GM21528 (cell line): ENCODE data around the gene AGPAT1.
"Not testable (repeated sequence)": the region's sequence is repeated elsewhere in the genome, so short reads cannot be mapped to it uniquely, and the experiment has no call there.

Source experiments
- ATAC-seq: cut with Tn5 transposase; IDR thresholded peaks from one replicate; pipeline ENCODE4 v1.9.1; 2021; ENCODE audit warnings: mild to moderate bottlenecking, moderate library complexity; ENCODE audit not compliant: unreplicated experiment, low FRiP score

The AGPAT1 gene

DNA sequence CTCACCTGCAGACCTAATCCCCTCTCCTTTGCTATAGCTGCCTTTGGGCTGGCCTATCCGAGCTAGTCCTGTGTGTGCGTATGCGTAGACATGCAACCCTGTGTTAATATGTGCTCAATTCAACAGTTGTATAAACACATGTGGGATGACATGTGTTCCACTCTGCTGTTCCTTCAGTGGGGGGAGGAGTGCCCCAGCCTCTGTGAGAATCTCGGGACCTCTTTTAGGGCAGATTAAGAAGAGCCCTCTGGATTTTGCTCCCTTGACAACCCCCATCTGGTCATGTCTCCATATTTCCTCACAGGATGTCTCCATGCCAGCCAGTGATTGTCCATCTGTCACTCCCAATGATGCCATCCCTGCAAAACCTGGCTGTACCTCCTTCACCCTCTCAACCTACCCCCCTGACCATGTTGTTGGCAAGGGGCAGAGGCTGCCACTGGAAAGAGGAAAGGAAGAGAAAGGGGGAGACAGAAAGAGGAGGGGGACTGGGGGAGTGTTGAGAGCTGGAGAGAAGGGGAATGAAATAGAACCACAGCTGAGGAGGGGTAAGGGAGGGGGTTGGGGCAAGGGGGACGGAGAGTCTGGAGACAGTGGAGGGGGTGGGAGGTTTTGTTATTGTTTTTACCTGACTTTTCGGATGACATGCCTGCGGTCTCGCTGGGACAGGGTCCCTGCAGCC, 24.6 kb downstream of the AGPAT1 start:
- no peak for ATAC-seq

DNA sequence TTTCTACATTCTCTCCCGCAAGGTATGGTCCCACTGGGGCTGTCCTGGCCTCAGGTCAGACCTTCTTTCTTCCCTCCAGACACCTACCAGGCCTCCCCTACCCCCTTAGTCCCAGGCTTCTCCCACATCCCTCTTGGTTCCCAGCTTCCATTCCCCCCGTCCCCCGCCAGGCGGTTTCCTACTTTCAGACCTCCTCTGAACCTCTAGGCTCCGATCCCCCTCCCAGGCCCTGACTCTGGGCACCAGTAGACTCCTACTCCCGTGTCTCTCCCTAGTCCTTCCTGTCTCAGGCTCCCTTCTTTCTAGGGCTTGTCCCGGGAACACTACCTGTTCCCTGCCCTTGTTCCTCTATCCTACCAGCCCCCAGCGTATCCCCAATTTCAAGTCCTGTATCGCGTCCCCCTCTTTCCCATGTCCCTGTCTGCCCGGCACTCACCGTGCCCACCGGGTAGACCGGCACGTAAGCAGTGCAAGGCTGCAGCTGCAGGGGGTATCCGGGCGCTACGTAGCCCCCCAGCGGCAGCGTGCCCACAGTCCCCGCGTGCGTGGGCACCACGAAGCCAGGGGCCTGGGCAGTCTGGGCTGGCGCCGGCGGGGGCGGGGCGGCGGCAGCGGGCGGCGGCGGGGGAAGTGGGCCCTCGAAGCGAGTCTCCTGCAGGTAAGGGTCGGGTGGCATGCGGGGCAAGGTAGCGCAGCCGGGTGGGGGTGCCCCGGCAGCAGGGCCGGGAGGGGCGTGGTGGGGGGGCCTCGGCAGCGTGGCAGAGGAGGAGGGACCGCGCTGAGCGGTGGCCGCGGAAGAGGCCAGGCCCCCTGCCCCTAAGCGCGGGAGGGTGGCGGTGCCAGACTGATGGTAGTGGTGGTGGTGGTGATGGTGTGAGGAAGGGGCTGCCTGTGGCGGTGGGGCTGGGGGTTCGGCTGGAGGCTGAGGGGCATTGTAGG, 25.7 kb downstream of the AGPAT1 start:
- ATAC-seq = no peak

DNA sequence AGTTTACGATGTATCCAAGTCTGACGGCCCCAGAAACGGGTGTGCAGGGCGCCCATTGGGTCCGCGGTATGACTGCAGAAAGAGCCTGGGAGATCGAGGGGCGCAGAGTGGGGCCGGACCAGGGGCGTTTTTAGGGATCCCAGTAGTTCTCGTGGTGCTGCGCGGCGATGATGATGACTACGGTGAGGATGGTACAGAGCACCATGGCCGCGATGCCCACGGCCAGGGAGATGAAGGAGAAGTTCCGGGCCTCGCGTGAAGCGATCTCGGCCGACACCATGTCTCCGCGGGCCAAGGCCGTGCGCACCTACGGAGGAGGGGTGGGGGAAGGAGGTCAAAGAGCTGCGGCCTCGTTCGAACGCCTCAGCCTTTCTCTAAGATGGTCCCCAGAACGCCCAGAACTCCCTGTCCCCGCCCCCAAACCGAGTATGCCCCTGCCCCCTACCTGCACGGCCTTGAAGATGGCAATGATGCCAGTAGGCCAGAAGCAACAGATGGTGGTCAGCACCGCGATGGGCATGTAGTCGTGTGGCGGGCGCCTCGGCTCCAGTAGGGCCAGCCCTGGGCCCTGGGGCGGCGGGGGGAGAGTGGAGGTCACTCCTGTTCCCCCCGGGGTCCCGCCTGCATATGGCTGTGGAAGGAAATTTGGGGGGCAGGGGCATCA, 26.7 kb downstream of the AGPAT1 start:
- no peak for ATAC-seq

DNA sequence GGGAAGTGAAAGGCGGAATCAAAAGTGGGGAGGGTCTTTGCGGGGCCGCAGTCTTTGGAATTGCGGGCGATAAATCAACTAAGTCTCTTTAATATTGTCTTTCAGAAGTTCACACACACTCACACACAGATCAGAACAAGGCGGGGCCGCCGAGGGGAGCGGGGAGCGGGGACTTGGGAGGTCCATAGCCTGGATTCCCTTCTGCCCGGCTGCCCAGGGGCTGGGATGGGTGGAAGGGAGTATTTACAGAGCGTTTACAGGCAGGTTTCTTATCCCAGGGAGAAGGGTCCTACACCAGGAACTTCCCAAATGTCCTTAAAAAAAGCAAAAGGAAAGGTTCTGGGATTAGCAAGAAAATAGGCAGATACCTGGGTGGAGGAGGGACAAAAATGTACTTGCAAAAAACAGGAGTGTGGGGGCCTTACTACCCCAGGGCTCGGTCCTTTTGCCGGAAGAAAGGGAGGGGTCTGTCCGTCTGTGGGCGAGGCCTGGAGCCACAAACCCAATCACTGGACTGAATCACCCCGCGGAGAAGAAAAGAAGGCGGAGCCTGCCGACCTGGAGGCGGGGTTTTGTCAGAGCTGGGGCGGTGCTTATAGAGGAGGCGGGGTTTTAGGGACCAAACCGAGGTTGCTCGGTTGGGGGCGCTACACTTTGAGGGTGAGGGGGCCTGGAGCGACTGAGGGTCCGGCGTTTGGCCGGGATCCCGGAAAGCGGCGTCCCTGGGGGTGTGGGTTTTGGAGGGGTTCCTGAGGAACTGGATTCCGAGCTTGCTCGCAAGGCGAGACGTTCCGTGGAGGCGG, 27.4 kb downstream of the AGPAT1 start:
- no peak for ATAC-seq

DNA sequence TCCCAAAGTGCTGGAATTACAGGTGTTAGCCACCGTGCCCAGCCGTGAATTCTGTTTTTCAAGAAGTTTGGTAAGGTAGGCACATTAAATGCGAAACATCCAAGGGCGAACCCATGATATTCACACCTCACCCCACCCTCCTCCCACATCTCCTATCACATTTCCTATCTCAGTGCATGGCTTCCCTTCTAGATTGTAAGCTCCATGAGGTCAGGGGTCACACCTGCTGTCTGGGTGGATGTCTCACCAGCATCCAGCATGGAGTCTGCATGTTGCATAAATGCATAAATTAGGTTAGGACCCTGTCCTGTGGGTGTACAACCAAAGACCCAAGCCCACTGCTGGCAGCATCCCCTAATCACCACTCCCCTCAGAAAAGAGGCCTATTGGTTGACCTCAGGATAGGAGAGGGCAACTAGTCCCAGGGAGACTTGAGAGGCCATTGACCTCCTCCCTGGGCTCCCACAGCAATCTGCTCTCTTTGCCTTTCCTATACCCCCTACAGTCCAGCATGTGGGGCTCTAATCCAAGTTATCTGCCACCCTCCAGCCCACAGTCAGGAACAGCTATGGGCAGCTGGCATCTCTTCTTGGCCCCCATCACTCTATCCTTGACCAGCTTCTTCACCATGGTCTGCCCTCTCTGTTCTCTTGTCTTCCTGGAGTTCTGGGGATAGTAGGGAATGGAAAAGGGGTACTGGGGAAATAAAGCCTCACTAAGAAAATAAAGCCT, 28.3 kb downstream of the AGPAT1 start:
- ATAC-seq = no peak

DNA sequence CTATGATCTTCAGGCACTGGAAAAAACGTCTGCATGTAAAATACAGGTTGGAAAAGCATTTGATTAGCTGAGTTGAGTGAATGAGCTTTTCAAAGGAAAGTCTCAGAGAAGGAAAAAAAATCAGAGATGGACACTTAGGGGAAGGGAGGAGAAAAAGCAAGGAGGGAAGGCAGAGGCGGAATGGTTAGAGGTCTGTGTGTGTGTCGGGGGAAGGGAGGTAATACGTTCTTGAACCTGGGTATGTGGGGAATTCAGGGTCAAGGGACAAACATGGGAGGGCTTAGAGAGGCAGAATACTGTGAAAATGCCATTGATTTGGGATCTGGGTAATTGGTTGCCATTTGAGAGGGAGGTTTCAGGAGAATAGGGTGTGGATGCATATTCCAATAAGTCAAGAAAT, 29.2 kb downstream of the AGPAT1 start:
- ATAC-seq = no peak

DNA sequence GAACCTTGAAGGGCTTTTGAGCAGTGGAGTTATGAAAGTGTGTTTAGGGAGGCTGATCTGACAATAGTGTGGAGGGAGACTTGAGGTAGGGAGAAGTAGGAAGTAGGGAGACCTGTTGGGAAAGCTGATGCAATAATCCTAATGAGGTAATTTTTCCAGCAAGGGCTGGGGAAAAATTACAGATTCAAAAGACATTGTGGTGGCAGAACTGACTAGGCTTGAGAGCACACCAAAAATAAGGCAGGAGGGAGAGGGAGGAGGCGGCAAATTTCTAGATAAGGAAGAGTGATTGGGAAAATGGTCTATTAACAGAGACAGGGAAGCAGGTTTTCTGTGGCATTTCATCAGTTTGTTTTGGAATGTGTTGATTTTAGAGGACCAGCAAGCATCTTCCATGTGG, 29.6 kb downstream of the AGPAT1 start:
- ATAC-seq = no peak

DNA sequence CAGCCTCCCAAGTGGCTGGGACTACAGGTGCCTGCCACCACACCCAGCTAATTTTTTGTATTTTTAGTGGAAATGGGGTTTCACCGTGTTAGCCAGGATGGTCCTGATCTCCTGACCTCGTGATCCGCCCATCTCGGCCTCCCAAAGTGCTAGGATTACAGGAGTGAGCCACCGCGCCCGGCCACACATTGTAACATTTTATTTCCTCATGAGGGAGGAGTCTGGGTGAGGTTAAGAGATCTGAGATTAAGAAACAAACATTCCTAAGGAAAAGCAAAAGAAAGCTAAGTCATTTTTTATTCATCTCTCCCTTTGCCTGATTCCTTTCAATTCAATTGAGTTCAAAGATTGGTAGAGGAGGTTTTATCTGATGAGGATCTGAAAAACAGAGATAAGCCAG, 31.6 kb downstream of the AGPAT1 start:
- not testable (repeated sequence) for ATAC-seq

DNA sequence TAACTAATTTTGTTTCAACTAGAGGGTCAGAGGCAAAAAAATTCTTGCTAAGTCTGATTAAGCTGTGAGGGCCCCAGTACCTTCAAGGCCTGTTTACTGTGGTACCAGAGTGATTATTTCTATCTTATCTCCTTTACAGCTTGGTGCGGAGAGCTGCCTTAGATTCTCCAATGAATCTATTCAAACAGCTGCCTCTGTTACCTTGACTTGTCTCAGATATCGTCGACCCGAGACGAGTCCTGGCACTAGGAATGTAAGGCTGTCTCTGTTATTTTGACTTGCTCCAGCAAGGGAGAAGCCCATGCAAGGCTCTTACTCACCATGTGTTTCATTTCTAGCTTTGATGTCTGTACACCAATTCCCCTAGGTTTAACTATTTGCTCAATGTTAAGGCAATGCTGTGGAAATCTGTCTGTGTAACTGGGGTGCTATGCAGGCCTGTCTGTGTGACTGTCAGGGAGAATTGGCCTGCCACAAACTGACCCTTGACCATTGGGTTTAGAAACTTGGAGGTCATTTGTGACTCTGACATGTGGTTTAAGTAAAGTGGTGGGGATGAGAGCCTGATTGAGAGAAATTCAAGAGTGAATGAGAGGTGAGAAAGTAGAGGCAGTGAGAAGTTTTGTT, 35.4 kb downstream of the AGPAT1 start:
- ATAC-seq = no peak

DNA sequence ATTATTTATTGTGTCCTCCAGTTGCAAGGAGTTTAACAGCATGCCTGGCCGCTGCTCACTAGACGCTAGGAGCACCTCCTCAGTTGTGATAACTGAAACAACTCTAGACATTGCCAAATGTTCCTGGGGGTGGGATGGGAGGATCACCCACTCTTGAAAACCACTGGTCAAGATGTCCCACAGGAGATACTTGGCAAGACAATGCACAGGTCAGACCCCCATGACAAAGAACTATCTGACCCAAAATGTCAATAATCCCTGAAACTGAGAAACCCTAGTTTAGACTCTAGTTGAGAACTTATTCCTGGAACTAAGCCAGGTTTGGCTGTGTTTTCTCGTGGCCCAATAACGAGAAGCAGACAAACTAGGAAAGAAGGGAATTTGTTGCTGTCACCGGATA, 36.3 kb downstream of the AGPAT1 start:
- ATAC-seq = no peak

DNA sequence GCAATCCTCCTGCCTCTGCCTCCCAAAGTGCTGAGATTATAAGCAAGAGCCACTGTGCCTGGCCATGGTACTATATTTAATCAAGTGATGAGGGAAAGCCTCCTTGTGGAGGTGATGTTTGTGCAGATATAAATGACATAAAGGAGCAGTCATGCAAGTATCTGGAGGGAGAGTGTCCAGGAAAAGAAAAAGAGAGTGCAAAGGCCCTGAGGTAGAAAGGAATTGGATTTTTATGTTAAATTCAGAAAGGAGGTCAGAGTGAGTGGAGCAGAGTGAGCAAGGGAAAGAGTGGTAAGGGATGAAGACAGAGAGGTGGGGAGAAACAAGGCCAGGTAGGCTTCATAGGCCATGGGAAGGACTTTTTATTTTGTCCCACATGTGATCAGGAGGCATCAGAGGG, 38.4 kb downstream of the AGPAT1 start:
- ATAC-seq = no peak

DNA sequence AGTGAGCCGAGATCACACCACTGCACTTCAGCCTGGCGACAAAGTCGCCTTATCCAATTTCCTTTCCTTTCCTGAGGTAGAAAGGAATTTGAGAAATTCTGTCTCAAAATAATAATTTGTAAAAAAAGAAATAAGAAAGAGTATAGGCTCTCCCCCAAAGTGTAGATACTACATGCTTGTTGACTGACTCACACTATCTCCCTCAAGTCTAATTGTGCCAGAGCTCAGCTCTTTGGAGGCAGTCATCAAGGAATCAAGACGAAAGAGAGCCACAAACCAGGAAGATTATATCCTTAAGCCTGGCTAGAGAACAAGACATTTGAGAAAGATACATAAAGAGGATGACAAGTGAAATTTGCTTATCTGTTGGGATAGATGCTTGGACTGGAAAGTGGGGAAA, 42.1 kb downstream of the AGPAT1 start:
- no peak for ATAC-seq

DNA sequence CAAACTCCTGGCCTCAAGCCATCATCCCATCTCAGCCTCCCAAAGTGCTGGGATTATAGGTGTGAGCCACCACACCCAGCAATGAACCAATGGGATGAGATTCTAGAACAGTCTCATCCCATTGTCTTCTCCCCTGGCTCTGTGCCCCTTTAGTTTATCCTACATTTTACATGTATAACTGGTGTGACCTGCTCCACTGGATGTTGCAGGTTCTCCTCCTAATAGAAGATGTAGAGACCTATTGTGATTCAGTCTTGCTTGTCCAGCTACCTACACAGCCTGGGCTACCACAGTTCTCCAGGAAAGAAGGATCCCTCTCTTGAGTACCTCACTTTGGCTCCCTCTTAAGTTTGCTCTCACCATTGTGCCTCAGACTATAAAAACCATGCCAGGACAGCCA, 43.8 kb downstream of the AGPAT1 start:
- no peak for ATAC-seq

DNA sequence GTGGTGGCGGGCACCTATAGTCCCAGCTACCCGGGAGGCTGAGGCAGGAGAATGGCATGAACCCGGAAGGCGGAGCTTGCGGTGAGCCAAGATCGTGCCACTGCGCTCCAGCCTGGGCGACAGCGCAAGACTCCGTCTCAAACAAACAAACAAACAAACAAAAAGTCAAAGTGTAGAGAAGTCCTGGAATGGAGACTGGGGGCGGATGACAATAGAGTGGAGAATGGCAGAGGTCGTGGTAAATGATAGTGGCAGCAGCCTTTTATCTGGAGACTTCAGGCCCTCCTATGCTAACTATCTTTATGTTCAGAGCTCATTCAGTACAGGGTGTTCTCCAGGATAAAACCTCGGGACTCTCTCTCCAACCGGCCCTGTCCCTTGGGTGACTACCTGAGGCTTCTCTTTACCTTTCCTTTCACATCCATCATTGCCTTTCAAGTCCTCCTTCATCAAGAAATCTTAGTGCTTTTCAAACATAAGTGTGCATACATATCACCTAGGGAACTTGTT, 44.4 kb downstream of the AGPAT1 start:
- ATAC-seq = no peak

DNA sequence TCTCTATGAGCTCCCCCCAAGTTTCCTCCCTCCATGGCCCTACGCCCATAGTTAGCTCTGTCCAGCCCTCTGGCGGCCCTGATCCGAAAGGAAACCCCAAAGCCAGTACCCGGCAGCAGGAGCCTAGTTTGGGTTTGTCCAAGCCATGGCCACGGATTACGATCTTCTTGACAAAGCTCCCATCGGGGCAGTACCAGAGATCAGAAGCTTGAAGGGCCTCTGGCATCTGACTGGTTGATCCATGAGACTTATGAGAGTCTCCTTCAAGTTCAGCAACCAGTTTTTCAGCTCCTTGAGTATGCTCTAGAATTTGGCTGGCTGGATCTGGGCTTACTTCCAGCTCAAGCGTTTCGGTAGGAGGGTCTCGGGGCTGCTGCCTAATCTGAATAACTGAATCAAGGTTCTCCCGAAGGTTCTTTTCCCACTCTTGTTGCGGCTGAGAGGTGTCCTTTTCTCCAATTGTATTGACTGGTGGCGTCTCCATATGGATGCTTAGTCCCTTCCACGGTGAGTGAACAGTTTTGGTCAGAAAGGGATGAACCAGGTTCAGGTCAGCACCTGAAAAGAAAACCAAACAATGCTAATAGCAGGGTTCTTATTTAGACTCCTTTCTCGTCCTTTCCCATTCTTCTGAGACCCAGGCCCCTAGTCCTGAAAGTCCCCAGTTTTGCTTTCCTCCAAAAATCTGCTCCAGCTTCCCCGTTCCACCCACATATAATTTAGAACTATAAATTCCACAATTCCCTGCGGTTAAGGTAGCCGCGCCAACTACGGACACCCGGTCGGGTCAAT, 46.4 kb downstream of the AGPAT1 start:
- peak; percentile 7 for ATAC-seq

DNA sequence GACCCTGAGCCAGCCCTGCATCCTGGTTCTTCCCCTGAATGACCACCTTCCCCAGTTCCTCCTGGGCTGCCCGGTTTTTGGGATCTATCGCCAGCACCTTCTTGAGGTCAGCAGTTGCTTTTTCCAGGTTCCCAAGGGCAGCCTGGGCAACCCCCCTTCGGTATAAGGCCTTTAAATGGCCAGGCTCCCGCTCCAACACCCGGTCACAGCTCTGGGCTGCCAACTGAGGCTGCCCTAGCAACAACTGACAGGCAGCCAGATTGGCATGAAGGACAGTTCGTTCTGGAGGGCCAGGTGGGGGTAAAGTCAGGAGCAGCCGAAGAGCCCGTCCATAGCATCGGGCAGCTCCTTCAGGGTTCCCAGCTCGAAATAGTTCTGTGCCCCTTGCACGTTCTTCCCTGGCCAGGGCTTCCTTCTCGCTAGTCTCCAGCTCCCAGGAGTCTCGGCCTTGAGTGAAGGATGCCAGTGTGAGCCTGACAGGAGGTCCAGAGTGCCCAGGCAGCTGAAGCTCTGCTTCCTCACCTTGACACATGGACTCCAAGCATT, 47.1 kb downstream of the AGPAT1 start:
- no peak for ATAC-seq

DNA sequence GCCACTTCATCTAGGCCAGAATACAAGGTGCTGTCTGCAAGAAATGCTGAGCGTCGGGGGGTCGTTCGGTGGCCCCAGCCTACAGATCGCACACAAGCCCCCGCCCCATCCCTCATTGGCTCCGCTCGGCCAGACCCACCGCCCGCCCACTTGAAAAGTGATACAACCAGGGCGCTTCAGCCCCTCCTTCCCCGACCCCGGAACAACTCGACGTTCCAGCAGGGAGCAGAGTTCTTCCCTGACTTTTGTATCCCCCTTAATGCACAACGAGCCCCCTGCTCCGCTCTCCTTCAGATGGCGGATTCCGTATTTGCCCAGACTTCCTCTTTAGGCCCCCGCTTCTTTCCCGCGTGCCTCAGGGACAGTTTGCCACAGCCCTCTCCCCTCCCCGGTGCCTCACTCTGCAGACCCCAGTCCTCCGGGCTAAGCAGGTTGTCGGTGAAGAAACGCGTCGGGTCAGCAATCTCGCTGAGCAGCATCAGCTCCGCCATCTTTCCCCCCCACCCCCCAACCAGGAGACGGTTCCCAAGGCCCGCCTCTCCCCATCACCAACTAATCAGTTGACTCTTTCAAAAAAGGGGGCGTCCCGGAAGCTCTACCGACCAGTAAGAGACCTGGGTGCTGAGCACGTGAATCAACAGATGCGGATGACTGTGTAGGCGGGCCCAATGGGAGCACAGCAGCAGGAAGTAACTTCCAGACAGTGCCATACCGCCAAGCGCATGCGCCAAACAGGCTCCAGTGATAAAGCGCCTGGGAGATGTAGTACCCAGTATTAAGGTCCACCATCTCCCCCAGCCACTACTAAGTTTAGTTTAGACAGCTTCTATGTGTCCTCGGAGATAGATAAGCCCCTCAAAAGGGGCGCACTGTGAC, 47.9 kb downstream of the AGPAT1 start, which contains the start of gene ATF6B:
Gene ATF6B (minus strand): TSS at position 530 of the 876 bp plus-strand sequence. CDS start 39 bp downstream, at position 491.
- ATAC-seq = peak; percentile 81
